A673 (cell line): ENCODE results near the gene DAPK1. TPM values are rescaled to one million over a fixed set of nuclear protein-coding genes. Genes with fewer than 3 reads are reported as not detected.

Experiments used
- BruUV-seq: library from RNA; stranded (reverse); fragments of 400-500 nt; replicated peaks from 2 replicates; lab custom pipeline; 2021; lab: Mats Ljungman, UMichigan
- CTCF ChIA-PET: fragments of 300-600 bp; sonication (Branson Sonifier 250); formaldehyde crosslinking; loops from one replicate; lab custom pipeline; 2022; ENCODE audit warnings: antibody characterized with exemption; lab: Charles Lee
- POLR2A ChIA-PET: fragments of 300-600 bp; sonication (Branson Sonifier 250); formaldehyde crosslinking; loops from one replicate; lab custom pipeline; 2022; ENCODE audit warnings: antibody characterized with exemption; ENCODE audit not compliant: low non-redundant PET; lab: Charles Lee
- DNase-seq: peaks from one replicate; pipeline ENCODE4 v3.0.0-alpha.2; 2015; ENCODE audit warnings: low spot score
- H3K27ac ChIP-seq: fragments of 200-600 bp; sonication (generic); 2 replicates; pipeline ENCODE4 v1.5.1; 2016; ENCODE audit warnings: mixed run types, low read depth, mild to moderate bottlenecking, mixed read lengths, antibody characterized with exemption, low read length; ENCODE audit not compliant: poor library complexity, severe bottlenecking
- H3K27me3 ChIP-seq: fragments of 200-600 bp; sonication (generic); replicated peaks from 2 replicates; pipeline ENCODE4 v1.6.1; 2017; ENCODE audit warnings: mixed run types, low read depth, mild to moderate bottlenecking, mixed read lengths, antibody characterized with exemption, low read length; ENCODE audit not compliant: insufficient read depth, poor library complexity
- H3K36me3 ChIP-seq: fragments of 200-600 bp; sonication (generic); 2 replicates; pipeline ENCODE4 v1.6.1; 2016; ENCODE audit warnings: mixed run types, mild to moderate bottlenecking, mixed read lengths, antibody characterized with exemption, low read length; ENCODE audit not compliant: insufficient read depth, poor library complexity, severe bottlenecking
- H3K4me1 ChIP-seq: fragments of 200-600 bp; sonication (generic); 2 replicates; pipeline ENCODE4 v1.6.1; 2017; ENCODE audit warnings: mixed run types, mild to moderate bottlenecking, mixed read lengths, antibody characterized with exemption, low read length; ENCODE audit not compliant: insufficient read depth, poor library complexity, severe bottlenecking
- H3K4me3 ChIP-seq: fragments of 200-600 bp; sonication (generic); 2 replicates; pipeline ENCODE4 v1.5.1; 2016; ENCODE audit warnings: low read depth, mixed run types, mild to moderate bottlenecking, mixed read lengths, low read length; ENCODE audit not compliant: poor library complexity, severe bottlenecking
- H3K9me3 ChIP-seq: fragments of 200-600 bp; sonication (generic); 2 replicates; pipeline ENCODE4 v1.6.1; 2016; ENCODE audit warnings: mixed run types, low read depth, mild to moderate bottlenecking, mixed read lengths, antibody characterized with exemption, low read length; ENCODE audit not compliant: poor library complexity, severe bottlenecking
- EZH2 ChIP-seq: fragments of 200-600 bp; sonication (generic); IDR thresholded peaks from 2 replicates; pipeline ENCODE4 v1.6.1; 2017; ENCODE audit warnings: borderline replicate concordance, low read depth, mild to moderate bottlenecking, mixed read lengths, antibody characterized with exemption, low read length; ENCODE audit not compliant: poor library complexity, severe bottlenecking
- intact Hi-C: fragments of 100-400 bp; cut with micrococcal nuclease; formaldehyde crosslinking; loops from one replicate; pipeline ENCODE4 v1.10.0; 2022; ENCODE audit not compliant: unreplicated experiment
- total RNA-seq: library from RNA; stranded (reverse); gene quantifications from 2 replicates; pipeline ENCODE4 v1.2.3, GENCODE V29; 2021
- TF ChIP-seq, protein P1 (sequence below): fragments of 300-800, 200-600 bp; sonication (generic); conservative IDR thresholded peaks from 2 replicates; pipeline ENCODE4 v1.5.1; 2017; ENCODE audit warnings: low read depth, mild to moderate bottlenecking, antibody characterized with exemption, low read length, moderate library complexity, mixed read lengths

Gene DAPK1
- total RNA-seq, 1 experiment from 2014 or later: 380 TPM

- BruUV-seq: no TSS peak
- ChIA-PET POLR2A (no interaction called here), CTCF (no interaction called here)
- no peaks in the 10 kb centered on the region for H3K27me3 ChIP-seq
- intact Hi-C loops: no loop called here
- H3K4me3 ChIP-seq: peak within 1 kb of the TSS; percentile 77
- peaks cover 6% of the 10 kb centered on the region for H3K4me1 ChIP-seq
- no peak for TF ChIP-seq EZH2
- TF ChIP-seq, protein P1, sequence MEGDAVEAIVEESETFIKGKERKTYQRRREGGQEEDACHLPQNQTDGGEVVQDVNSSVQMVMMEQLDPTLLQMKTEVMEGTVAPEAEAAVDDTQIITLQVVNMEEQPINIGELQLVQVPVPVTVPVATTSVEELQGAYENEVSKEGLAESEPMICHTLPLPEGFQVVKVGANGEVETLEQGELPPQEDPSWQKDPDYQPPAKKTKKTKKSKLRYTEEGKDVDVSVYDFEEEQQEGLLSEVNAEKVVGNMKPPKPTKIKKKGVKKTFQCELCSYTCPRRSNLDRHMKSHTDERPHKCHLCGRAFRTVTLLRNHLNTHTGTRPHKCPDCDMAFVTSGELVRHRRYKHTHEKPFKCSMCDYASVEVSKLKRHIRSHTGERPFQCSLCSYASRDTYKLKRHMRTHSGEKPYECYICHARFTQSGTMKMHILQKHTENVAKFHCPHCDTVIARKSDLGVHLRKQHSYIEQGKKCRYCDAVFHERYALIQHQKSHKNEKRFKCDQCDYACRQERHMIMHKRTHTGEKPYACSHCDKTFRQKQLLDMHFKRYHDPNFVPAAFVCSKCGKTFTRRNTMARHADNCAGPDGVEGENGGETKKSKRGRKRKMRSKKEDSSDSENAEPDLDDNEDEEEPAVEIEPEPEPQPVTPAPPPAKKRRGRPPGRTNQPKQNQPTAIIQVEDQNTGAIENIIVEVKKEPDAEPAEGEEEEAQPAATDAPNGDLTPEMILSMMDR: peak; percentile 29; the same call in 1 of the 2 replicates
- no peaks in the 10 kb centered on the region for H3K9me3 ChIP-seq
- DNase-seq: peak; percentile 67
- H3K27ac ChIP-seq: peak within 1 kb of the TSS; percentile 52
- no peaks in the 10 kb centered on the region for H3K36me3 ChIP-seq
Measured at GRCh38 chr9:87725900-87726709, 228.4 kb downstream of the DAPK1 start, which contains the start of gene CTSL. Gene CTSL, plus strand, starts transcription at chr9:87726119. Its CDS starts 1,485 bp downstream, at chr9:87727604.

GRCh38 chr9:87729246-87729645, 231.6 kb downstream of the DAPK1 start:
- no TSS peak for BruUV-seq
- Histone ChIP-seq H3K36me3 (no peaks in the 10 kb centered on the region), H3K27ac (no peak overlapping the region), H3K4me1 (peaks cover 6% of the 10 kb centered on the region), H3K4me3 (no peak overlapping the region), H3K9me3 (no peaks in the 10 kb centered on the region), H3K27me3 (no peaks in the 10 kb centered on the region)
- CTCF ChIA-PET: no interaction called here
- intact Hi-C loops: no loop called here
- POLR2A ChIA-PET: no interaction called here
- TF ChIP-seq, protein P1: no peak
- no peak for TF ChIP-seq EZH2
- DNase-seq: no peak

DNA sequence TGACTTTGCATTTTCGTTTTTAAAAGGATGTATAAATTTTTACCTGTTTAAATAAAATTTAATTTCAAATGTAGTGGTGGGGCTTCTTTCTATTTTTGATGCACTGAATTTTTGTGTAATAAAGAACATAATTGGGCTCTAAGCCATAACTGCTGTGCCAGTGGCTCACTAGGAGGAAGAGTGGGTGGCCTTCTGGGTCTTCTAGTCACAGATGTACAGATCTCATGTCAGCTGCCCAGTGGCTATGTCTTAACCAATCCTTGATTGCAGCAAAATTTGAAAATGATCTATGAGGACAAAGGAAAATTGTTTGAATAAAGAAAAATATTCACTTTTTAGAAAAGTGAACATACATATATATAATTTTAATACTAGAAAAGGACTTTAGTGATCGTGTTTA, 233.7 kb downstream of the DAPK1 start:
- BruUV-seq: no TSS peak
- no peak overlapping the region for H3K4me3 ChIP-seq
- no peak for DNase-seq
- H3K27ac ChIP-seq: no peak overlapping the region
- no peaks in the 10 kb centered on the region for H3K4me1 ChIP-seq
- no peaks in the 10 kb centered on the region for H3K27me3 ChIP-seq
- intact Hi-C loops: no loop called here
- H3K9me3 ChIP-seq: no peaks in the 10 kb centered on the region
- ChIA-PET POLR2A (no interaction called here), CTCF (no interaction called here)
- TF ChIP-seq, protein P1: no peak
- TF ChIP-seq EZH2: no peak
- no peaks in the 10 kb centered on the region for H3K36me3 ChIP-seq
